Transverse colon (tissue), 4 donors: ENCODE results near the gene MMD2. TPM values are rescaled to one million over a fixed set of nuclear protein-coding genes. Genes with fewer than 3 reads are reported as not detected.

Source experiments
- DNase-seq: peaks from one replicate; pipeline ENCODE4 v3.0.0-alpha.2; 2019
- H3K27ac ChIP-seq, 4 donors: fragments of 200-600 bp; sonication (generic); 2 replicates each; pipeline ENCODE4 v1.5.1; 2016 to 2018; ENCODE audit warnings: inconsistent platforms in 4 of 4
- H3K27me3 ChIP-seq: fragments of 200-600 bp; sonication (generic); 2 replicates; pipeline ENCODE4 v1.5.1; 2017; ENCODE audit warnings: inconsistent platforms
- H3K36me3 ChIP-seq, 4 donors: fragments of 200-600 bp; sonication (generic); 2 replicates each; pipeline ENCODE4 v1.5.1; 2017 to 2019; ENCODE audit warnings: inconsistent platforms in 4 of 4
- H3K4me1 ChIP-seq, 4 donors: fragments of 200-600 bp; sonication (generic); 2 replicates each; pipeline ENCODE4 v1.5.1; 2017 to 2020; ENCODE audit warnings: inconsistent platforms in 4 of 4
- H3K4me3 ChIP-seq, 4 donors: fragments of 200-600 bp; sonication (generic); 1 replicate in 1 of 4; 2 replicates in 3 of 4; pipeline versions ENCODE4 v1.5.1 to v1.6.1; 2017 to 2019; ENCODE audit warnings: inconsistent platforms in 4 of 4
- H3K9me3 ChIP-seq, 2 donors: fragments of 200-600 bp; sonication (generic); 2 replicates each; pipeline ENCODE4 v1.5.1; 2017 to 2019; ENCODE audit warnings: inconsistent platforms in 2 of 2
- CTCF ChIP-seq, 5 experiments: fragments of 200-600 bp in 3 of 5; fragments of 450-650 bp in 2 of 5; sonication (generic) in 3 of 5; IDR thresholded peaks; 1 replicate in 2 of 5; 2 replicates in 3 of 5; pipeline ENCODE4 v1.5.1; 2016 to 2017; ENCODE audit warnings: antibody characterized with exemption in 5 of 5, inconsistent platforms in 3 of 5, mild to moderate bottlenecking in 2 of 5, moderate library complexity in 1 of 5
- EP300 ChIP-seq: sonication (generic); formaldehyde crosslinking; IDR thresholded peaks from one replicate; pipeline ENCODE4 v1.6.1; 2017; ENCODE audit warnings: antibody characterized with exemption, low read depth
- POLR2A ChIP-seq: fragments of 450-650 bp; IDR thresholded peaks from one replicate; pipeline ENCODE4 v1.6.1; 2016; ENCODE audit warnings: antibody characterized with exemption, mild to moderate bottlenecking, moderate library complexity
- POLR2AphosphoS5 ChIP-seq, 3 donors: sonication (generic); formaldehyde crosslinking; IDR thresholded peaks; one replicate each; pipeline ENCODE4 v1.6.1; 2016; ENCODE audit warnings: antibody characterized with exemption in 3 of 3
- WGBS, 2 donors: methylation state at CpG; one replicate each; pipeline ENCODE4 v1.1.5; 2018; ENCODE audit warnings: low coverage in 1 of 2; 5-methylcytosine and 5-hydroxymethylcytosine counted together
- in situ Hi-C, 4 donors: fragments of 200-750 bp; cut with MboI; loops; one replicate each; pipeline versions ENCODE4 v1.15.0 to v1.15.1; 2017; ENCODE audit warnings: low sequenced_read_pairs in 3 of 4, low pct_ligation_motif_present in 1 of 4, low pct_unique_long_range_greater_than_20kb in 1 of 4
- intact Hi-C: fragments of 100-400 bp; cut with DNase I; formaldehyde crosslinking; loops from one replicate; pipeline ENCODE4 v1.15.1; 2023; ENCODE audit warnings: low total_unique reads
- total RNA-seq, 4 donors: library from RNA; depleted of rRNA; stranded (reverse); fragments of >200 nt; gene quantifications; one replicate each; pipeline ENCODE4 v1.1.0, GENCODE V29; 2016

MMD2 gene
- total RNA-seq, 4 donors from 2014 or later = not detected

- DNase-seq = no peak
- Histone ChIP-seq H3K9me3 (no peaks in the 10 kb centered on the region), H3K36me3 (no peaks in the 10 kb centered on the region), H3K4me3 (no peak overlapping the region), H3K4me1 (no peaks in the 10 kb centered on the region), H3K27me3 (no peaks in the 10 kb centered on the region), H3K27ac (no peak overlapping the region)
- intact Hi-C loops (no loop called here), in situ Hi-C loops (no loop called here)
- no peak for TF ChIP-seq CTCF (IDR thresholded peaks at IDR 0.05)
- TF ChIP-seq POLR2AphosphoS5 (IDR thresholded peaks at IDR 0.05) = no peak
- WGBS, 2 donors = 91% methylated on average over 31 of the region's 31 CpGs; no CpG with 5 or more reads in 1 of the 2 donors
Observed at GRCh38 chr7:4873071-4873944, 85.7 kb downstream of the MMD2 start.

GRCh38 chr7:4871930-4872675 lies 86.9 kb downstream of the MMD2 start:
- Histone ChIP-seq H3K4me3 (no peak overlapping the region), H3K9me3 (no peaks in the 10 kb centered on the region), H3K27me3 (no peaks in the 10 kb centered on the region), H3K36me3 (no peaks in the 10 kb centered on the region), H3K4me1 (no peaks in the 10 kb centered on the region), H3K27ac (no peak overlapping the region)
- 76% methylated on average over 19 of the region's 19 CpGs; no CpG with 5 or more reads in 1 of the 2 donors for WGBS, 2 donors
- TF ChIP-seq POLR2AphosphoS5 (IDR thresholded peaks at IDR 0.05) = no peak
- no peak for TF ChIP-seq CTCF (IDR thresholded peaks at IDR 0.05)
- no peak for TF ChIP-seq EP300
- no peak for TF ChIP-seq POLR2A
- in situ Hi-C loops = no loop called here
- DNase-seq = no peak
- intact Hi-C loops = no loop called here

GRCh38 chr7:4871056-4871680 lies 87.8 kb downstream of the MMD2 start:
- 39 to 83% methylated on average over 14 to 22 of the region's 23 CpGs for WGBS, 2 donors
- in situ Hi-C loops = no loop called here
- Histone ChIP-seq H3K27me3 (no peaks in the 10 kb centered on the region), H3K36me3 (no peaks in the 10 kb centered on the region), H3K4me3 (no peak overlapping the region), H3K4me1 (no peaks in the 10 kb centered on the region), H3K9me3 (no peaks in the 10 kb centered on the region), H3K27ac (no peak overlapping the region)
- no peak for DNase-seq
- TF ChIP-seq CTCF (IDR thresholded peaks at IDR 0.05) (no peak), POLR2A (no peak), POLR2AphosphoS5 (IDR thresholded peaks at IDR 0.05) (no peak), EP300 (no peak)
- intact Hi-C loops = no loop called here

- Histone ChIP-seq H3K27ac (no peak overlapping the region), H3K4me1 (no peaks in the 10 kb centered on the region), H3K9me3 (no peaks in the 10 kb centered on the region), H3K36me3 (no peaks in the 10 kb centered on the region), H3K27me3 (peaks cover 9% of the 10 kb centered on the region), H3K4me3 (no peak overlapping the region)
- WGBS, 2 donors = 89 to 96% methylated on average over 5 of the region's 5 CpGs
- intact Hi-C loops (no loop called here), in situ Hi-C loops (no loop called here)
- DNase-seq = no peak
- TF ChIP-seq POLR2AphosphoS5 (IDR thresholded peaks at IDR 0.05) = no peak
- no peak for TF ChIP-seq CTCF (IDR thresholded peaks at IDR 0.05)
- TF ChIP-seq POLR2A = no peak
- TF ChIP-seq EP300 = no peak
Observed at GRCh38 chr7:4868493-4868892, 90.5 kb downstream of the MMD2 start.
